ENCODE measurements around the gene ERICH4. TPM values are rescaled to one million over a fixed set of nuclear protein-coding genes. Genes with fewer than 3 reads are reported as not detected.

ERICH4 gene
- total RNA-seq, 3 donors from 2014 or later = not detected

DNA sequence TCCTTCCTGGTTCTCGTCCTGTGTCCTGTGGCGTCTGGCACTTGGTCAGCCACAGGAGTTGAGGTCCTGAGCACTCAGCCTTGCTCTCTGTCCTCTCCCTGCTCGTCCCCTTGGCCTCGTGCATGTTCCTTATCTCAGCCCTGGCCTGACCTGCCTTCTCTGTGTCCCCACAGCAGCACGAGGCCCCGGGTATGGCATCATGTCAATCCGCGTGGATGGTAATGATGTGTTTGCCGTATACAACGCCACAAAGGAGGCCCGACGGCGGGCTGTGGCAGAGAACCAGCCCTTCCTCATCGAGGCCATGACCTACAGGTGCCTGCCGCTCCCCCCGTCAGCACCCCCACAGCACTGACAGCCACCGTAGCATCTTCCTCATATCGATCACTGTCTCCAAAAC lies 20.5 kb upstream of the ERICH4 start:
- Histone ChIP-seq H3K36me3 (no peaks in the 10 kb centered on the region), H3K27ac (no peak overlapping the region), H3K27me3 (no peaks in the 10 kb centered on the region), H3K4me3 (no peak overlapping the region), H3K9me3 (no peaks in the 10 kb centered on the region), H3K4me1 (no peaks in the 10 kb centered on the region)
- no peak for DNase-seq (ENCODE audit: low spot score in 2 of 2)
- intact Hi-C loops (cut with DNase I; ENCODE audit: low total_unique reads) = no loop called here
- TF ChIP-seq POLR2A (IDR thresholded peaks at IDR 0.05) = no peak
- TF ChIP-seq POLR2AphosphoS5 (IDR thresholded peaks at IDR 0.05) = no peak
- TF ChIP-seq, protein P1, sequence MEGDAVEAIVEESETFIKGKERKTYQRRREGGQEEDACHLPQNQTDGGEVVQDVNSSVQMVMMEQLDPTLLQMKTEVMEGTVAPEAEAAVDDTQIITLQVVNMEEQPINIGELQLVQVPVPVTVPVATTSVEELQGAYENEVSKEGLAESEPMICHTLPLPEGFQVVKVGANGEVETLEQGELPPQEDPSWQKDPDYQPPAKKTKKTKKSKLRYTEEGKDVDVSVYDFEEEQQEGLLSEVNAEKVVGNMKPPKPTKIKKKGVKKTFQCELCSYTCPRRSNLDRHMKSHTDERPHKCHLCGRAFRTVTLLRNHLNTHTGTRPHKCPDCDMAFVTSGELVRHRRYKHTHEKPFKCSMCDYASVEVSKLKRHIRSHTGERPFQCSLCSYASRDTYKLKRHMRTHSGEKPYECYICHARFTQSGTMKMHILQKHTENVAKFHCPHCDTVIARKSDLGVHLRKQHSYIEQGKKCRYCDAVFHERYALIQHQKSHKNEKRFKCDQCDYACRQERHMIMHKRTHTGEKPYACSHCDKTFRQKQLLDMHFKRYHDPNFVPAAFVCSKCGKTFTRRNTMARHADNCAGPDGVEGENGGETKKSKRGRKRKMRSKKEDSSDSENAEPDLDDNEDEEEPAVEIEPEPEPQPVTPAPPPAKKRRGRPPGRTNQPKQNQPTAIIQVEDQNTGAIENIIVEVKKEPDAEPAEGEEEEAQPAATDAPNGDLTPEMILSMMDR (IDR thresholded peaks at IDR 0.05) = no peak

DNA sequence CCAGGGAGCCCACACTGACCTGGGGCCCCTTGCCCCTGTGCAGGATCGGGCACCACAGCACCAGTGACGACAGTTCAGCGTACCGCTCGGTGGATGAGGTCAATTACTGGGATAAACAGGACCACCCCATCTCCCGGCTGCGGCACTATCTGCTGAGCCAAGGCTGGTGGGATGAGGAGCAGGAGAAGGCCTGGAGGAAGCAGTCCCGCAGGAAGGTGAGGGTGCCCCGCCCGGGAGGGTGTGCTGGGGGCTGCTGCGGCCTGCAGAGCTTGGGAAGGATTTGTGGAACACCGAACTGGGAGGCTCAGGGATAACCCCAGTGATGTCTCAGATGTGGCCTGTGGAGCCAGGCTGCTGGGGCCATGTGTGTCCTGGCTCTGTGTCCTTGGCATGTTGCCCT lies 20.0 kb upstream of the ERICH4 start:
- TF ChIP-seq POLR2AphosphoS5 (IDR thresholded peaks at IDR 0.05) (no peak), POLR2A (IDR thresholded peaks at IDR 0.05) (no peak)
- TF ChIP-seq, protein P1 (IDR thresholded peaks at IDR 0.05) = no peak
- no peak for DNase-seq (ENCODE audit: low spot score in 2 of 2)
- Histone ChIP-seq H3K27me3 (no peaks in the 10 kb centered on the region), H3K27ac (no peak overlapping the region), H3K36me3 (no peaks in the 10 kb centered on the region), H3K9me3 (no peaks in the 10 kb centered on the region), H3K4me1 (no peaks in the 10 kb centered on the region), H3K4me3 (no peak overlapping the region)
- intact Hi-C loops (cut with DNase I; ENCODE audit: low total_unique reads) = no loop called here

DNA sequence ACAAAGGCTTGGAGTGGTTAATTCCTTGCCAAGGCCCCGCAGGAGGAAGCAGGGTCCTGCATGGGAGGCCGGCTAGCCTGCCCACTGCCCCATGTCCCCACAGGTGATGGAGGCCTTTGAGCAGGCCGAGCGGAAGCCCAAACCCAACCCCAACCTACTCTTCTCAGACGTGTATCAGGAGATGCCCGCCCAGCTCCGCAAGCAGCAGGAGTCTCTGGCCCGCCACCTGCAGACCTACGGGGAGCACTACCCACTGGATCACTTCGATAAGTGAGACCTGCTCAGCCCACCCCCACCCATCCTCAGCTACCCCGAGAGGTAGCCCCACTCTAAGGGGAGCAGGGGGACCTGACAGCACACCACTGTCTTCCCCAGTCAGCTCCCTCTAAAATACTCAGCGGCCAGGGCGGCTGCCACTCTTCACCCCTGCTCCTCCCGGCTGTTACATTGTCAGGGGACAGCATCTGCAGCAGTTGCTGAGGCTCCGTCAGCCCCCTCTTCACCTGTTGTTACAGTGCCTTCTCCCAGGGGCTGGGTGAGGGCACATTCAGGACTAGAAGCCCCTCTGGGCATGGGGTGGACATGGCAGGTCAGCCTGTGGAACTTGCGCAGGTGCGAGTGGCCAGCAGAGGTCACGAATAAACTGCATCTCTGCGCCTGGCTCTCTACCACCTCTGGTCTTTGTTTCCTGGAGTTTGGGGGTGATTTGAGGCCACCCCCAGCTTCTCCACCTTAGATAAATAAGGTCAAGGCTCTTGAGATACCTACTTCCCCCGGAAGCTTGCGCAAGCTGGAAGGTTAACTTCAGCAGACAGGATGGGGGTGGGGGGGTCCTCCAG lies 18.4 kb upstream of the ERICH4 start:
- Histone ChIP-seq H3K4me1 (peaks cover 0 to 9% of the 10 kb centered on the region in 2 donors), H3K27me3 (no peaks in the 10 kb centered on the region), H3K36me3 (no peaks in the 10 kb centered on the region), H3K27ac (no peak overlapping the region), H3K4me3 (no peak overlapping the region), H3K9me3 (no peaks in the 10 kb centered on the region)
- no peak for DNase-seq (ENCODE audit: low spot score in 2 of 2)
- no peak for TF ChIP-seq POLR2AphosphoS5 (IDR thresholded peaks at IDR 0.05)
- TF ChIP-seq POLR2A (IDR thresholded peaks at IDR 0.05) = no peak
- TF ChIP-seq, protein P1 (IDR thresholded peaks at IDR 0.05) = no peak
- intact Hi-C loops (cut with DNase I; ENCODE audit: low total_unique reads) = no loop called here

DNA sequence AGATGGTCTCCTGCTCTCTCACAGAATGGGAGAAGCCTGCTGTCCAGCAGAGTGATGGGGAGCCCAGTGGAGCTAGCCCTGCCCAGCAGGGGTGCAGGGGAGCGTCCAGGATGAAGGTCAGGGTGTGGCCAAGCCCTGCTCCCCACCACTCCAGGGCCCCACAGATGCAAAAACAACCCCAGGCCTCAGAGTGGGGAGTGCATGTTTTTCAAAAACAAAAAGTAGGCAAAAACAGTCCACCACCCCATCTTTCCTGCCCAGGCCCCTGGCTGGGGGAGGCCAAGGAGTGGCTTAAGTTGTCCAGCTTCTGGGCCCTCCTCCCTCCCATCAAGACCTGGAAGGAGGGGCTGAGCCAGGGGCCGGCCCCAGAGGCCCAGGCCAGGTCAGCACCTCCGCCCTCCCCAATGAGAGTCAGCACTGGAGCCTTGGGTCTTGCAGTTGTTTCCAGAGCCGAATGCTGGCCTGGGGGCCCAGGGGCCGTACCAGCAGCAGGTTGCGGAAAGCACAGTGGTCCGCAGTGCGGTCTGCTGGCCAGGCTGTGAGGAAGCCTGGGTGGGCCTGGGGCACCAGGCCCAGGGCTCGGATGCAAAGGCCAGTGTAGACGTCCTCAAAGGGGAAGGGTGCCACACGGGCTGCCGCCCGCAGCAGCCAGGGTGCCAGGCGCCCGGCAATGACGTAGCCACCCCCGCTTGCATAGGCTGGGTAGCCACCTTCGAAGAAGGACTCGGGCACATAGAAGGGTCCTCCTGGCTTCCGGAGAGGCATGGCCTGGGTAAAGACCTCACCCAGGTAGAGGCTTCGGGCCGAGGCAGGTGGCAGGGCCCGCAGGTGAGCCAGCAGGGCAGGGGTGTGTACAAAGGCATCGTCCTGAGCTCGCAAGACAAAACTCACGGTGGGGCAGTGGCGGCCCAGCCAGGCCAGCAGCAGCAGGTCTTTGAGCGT lies 17.5 kb upstream of the ERICH4 start:
- H3K36me3 ChIP-seq = no peaks in the 10 kb centered on the region
- H3K27me3 ChIP-seq = no peaks in the 10 kb centered on the region
- no peak for DNase-seq (ENCODE audit: low spot score in 2 of 2)
- no peak overlapping the region for H3K4me3 ChIP-seq
- intact Hi-C loops (cut with DNase I; ENCODE audit: low total_unique reads) = no loop called here
- no peaks in the 10 kb centered on the region for H3K9me3 ChIP-seq
- H3K27ac ChIP-seq = peak overlapping the region in 1 of 2 donors; percentile 12
- TF ChIP-seq, protein P1 (IDR thresholded peaks at IDR 0.05) = no peak
- no peak for TF ChIP-seq POLR2AphosphoS5 (IDR thresholded peaks at IDR 0.05)
- no peak for TF ChIP-seq POLR2A (IDR thresholded peaks at IDR 0.05)
- H3K4me1 ChIP-seq = peaks cover 0 to 9% of the 10 kb centered on the region in 2 donors

Data from breast epithelium (tissue), 4 donors.